ENCODE measurements around the gene DIP2C. TPM values are rescaled to one million over a fixed set of nuclear protein-coding genes. Genes with fewer than 3 reads are reported as not detected.

The DIP2C gene
- total RNA-seq, 6 experiments from 2014 or later: 23.2 to 28.9 (median 26.3) TPM

DNA sequence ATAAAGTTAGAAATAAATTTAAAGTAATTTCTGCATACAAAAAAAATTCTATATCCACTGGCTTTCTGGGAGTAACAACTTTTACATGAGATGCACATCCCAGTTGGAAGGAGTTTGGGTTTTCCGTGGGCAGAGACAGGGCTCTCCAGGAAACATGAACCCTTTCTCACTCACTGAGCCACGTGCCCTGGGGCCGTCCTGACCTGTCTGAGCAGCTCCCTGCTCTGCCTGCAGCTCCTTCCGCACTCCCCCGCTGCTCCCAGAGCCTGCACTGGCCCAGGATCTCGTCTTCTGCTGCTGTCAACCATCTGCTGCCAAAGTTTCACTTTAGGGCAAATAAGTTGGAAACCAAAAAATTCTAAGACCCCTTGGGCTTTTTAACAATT is 169.1 kb downstream of the DIP2C start:
- no peaks in the 10 kb centered on the region for H3K9me3 Mint-ChIP-seq
- TF ChIP-seq, protein P1, sequence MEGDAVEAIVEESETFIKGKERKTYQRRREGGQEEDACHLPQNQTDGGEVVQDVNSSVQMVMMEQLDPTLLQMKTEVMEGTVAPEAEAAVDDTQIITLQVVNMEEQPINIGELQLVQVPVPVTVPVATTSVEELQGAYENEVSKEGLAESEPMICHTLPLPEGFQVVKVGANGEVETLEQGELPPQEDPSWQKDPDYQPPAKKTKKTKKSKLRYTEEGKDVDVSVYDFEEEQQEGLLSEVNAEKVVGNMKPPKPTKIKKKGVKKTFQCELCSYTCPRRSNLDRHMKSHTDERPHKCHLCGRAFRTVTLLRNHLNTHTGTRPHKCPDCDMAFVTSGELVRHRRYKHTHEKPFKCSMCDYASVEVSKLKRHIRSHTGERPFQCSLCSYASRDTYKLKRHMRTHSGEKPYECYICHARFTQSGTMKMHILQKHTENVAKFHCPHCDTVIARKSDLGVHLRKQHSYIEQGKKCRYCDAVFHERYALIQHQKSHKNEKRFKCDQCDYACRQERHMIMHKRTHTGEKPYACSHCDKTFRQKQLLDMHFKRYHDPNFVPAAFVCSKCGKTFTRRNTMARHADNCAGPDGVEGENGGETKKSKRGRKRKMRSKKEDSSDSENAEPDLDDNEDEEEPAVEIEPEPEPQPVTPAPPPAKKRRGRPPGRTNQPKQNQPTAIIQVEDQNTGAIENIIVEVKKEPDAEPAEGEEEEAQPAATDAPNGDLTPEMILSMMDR (IDR thresholded peaks at IDR 0.05): no peak
- H3K4me1 Mint-ChIP-seq (ENCODE audit: low read depth): peaks cover 26% of the 10 kb centered on the region
- H3K36me3 Mint-ChIP-seq (ENCODE audit: low read depth): no peaks in the 10 kb centered on the region; the same call in 1 of the 2 replicates
- DNase-seq: no peak
- H3K27ac Mint-ChIP-seq: no peak overlapping the region
- H3K27me3 Mint-ChIP-seq (ENCODE audit: insufficient read depth): peaks cover 1% of the 10 kb centered on the region; the same call in 1 of the 2 replicates
- H3K4me3 Mint-ChIP-seq: no peak overlapping the region

DNA sequence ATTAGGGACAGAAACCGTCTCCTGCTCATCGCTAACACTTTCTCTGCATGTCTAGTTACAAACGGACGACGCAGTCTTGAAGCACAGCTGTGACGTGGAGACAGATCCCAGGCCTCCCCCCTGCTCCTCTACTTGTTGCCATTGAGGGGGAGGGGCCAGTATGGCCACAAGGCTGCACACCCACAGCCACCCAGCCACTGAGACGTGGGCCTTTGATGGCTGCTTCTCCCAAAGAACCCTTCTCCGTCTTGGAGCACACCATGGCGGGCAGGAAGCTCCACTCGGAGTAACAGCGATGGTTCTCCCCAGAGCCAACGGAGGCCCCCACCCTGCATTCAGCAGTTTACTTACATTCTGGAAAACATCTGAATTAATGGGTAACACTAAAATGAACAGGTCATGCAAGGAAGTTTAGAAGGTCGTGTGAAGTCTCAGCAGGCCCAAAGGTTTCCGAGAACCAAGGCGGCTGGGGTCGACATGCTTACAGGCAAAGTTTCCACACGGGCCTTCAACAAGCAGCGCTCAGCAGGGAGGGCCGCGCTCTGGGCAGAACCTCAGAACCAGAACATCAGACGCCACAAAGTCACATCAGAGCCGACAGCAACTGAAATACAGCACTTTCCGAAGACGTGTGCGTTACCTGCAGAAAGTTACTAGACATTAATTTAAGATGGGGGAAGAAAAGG is 169.6 kb downstream of the DIP2C start:
- TF ChIP-seq, protein P1 (IDR thresholded peaks at IDR 0.05): no peak
- H3K9me3 Mint-ChIP-seq: no peaks in the 10 kb centered on the region
- peaks cover 1% of the 10 kb centered on the region; the same call in 1 of the 2 replicates for H3K27me3 Mint-ChIP-seq (ENCODE audit: insufficient read depth)
- H3K4me1 Mint-ChIP-seq (ENCODE audit: low read depth): peaks cover 23% of the 10 kb centered on the region
- no peak for DNase-seq
- H3K27ac Mint-ChIP-seq: peak overlapping the region; percentile 31
- no peaks in the 10 kb centered on the region; the same call in 1 of the 2 replicates for H3K36me3 Mint-ChIP-seq (ENCODE audit: low read depth)
- H3K4me3 Mint-ChIP-seq: no peak overlapping the region

DNA sequence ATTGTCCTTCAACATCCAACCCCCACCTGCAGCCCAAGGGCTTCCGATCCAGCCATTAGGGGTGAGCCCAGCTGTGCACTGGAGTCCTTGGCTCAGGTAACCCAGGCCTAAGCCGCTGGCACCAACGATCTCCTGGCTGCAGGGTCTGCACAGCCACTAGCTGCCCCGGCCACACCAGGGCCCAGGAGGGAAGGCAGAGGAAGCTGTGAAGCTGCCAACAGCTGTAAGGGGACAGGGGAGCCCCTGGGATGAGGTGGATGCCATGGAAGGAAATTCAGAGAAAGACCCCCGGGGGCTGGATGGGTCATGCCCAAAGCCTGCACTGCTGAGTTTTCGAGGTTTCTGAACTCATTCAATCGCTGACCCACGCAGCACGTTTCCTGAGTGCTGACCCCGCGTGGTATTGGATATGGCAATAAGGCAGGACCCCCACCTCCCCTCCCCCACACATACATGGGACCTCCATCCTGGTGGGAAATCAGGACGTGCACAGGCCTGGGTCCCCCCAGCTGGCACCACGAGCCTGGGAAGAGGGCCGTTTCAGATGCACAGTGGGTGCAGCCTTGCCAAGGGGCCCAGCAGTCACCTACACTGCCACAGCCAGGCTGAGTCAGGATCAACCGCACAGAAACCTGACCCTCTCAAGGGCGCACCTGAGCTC is 170.3 kb downstream of the DIP2C start:
- no peaks in the 10 kb centered on the region; the same call in 1 of the 2 replicates for H3K36me3 Mint-ChIP-seq (ENCODE audit: low read depth)
- H3K4me1 Mint-ChIP-seq (ENCODE audit: low read depth): peaks cover 23% of the 10 kb centered on the region
- DNase-seq: no peak
- peaks cover 1% of the 10 kb centered on the region; the same call in 1 of the 2 replicates for H3K27me3 Mint-ChIP-seq (ENCODE audit: insufficient read depth)
- TF ChIP-seq, protein P1 (IDR thresholded peaks at IDR 0.05): no peak
- H3K4me3 Mint-ChIP-seq: no peak overlapping the region
- no peaks in the 10 kb centered on the region for H3K9me3 Mint-ChIP-seq
- no peak overlapping the region for H3K27ac Mint-ChIP-seq

DNA sequence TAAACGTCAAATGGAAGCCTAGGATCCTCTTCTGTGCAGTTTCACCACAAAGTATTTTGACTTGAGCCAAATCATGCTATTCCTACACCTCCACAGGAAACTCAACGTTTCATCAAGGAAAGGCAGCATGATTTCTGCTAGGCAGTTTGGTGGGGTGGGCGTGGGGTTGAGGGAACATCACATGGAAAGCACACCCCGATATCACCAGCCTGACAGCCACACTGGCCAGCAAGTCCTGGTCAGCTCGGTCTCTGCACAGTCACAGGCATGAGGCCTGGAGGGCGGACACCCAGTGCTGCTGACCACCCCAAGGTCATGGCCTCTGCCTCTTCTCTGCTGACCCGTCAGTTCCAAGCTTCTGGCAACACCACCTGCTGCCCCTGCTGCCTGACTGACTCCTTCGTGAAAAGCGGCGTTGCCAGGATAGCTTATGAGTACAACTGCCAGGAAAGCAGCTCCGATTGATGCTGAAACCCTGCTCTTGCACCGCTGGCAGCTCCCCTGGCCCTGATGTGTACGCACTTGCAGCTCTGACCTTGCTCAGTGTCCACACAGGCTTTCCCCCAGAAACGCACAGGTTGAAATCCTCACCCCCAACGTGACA is 171.5 kb downstream of the DIP2C start:
- Mint-ChIP-seq H3K9me3 (no peaks in the 10 kb centered on the region), H3K4me3 (no peak overlapping the region), H3K27ac (no peak overlapping the region), H3K36me3 (ENCODE audit: low read depth) (no peaks in the 10 kb centered on the region; the same call in 1 of the 2 replicates), H3K4me1 (ENCODE audit: low read depth) (peaks cover 31% of the 10 kb centered on the region), H3K27me3 (ENCODE audit: insufficient read depth) (peaks cover 1% of the 10 kb centered on the region; the same call in 1 of the 2 replicates)
- TF ChIP-seq, protein P1 (IDR thresholded peaks at IDR 0.05): no peak
- no peak for DNase-seq

DNA sequence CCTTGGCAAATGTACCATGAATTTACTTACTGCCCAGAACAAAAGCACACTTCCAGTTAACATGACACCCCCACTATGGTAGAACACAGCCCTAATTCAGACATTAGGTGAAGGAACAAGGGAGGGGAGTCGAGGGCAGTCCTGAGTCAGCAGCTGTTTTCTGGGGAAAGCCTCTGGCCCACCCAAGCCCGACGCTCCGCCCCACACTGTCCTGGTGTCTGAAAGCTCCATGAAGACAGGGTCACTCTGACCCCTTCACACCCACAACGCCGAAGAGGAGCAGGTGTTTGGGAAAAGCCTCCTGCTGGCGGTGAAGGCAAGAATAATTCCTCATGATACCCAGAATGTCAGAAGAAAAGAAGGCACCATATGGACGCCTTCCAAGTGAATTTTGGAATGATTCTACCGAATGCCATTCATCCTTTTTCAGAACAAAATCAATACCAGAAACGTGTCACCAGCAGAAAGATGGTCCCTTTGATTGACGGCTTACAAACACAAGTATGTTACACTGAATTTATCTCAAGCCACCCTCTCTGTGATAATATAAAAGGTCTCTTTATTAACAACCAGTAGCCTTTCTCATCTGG is 172.1 kb downstream of the DIP2C start:
- TF ChIP-seq, protein P1 (IDR thresholded peaks at IDR 0.05): no peak
- H3K9me3 Mint-ChIP-seq: no peaks in the 10 kb centered on the region
- DNase-seq: no peak
- H3K4me3 Mint-ChIP-seq: no peak overlapping the region
- peak overlapping the region; percentile 6; the same call in 1 of the 2 replicates for H3K27ac Mint-ChIP-seq
- peaks cover 33% of the 10 kb centered on the region for H3K4me1 Mint-ChIP-seq (ENCODE audit: low read depth)
- H3K36me3 Mint-ChIP-seq (ENCODE audit: low read depth): no peaks in the 10 kb centered on the region; the same call in 1 of the 2 replicates
- H3K27me3 Mint-ChIP-seq (ENCODE audit: insufficient read depth): peaks cover 1% of the 10 kb centered on the region; the same call in 1 of the 2 replicates

Data from HFFc6 (cell line).